Activated CD4-positive, alpha-beta memory T cell treated with anti-CD3 and anti-CD28 coated beads, Interleukin-2, amount 10 ng/mL, durations not matched to agents 7 days and 5 days (primary cell): ENCODE measurements around the gene VPS51. TPM values are rescaled to one million over a fixed set of nuclear protein-coding genes. Genes with fewer than 3 reads are reported as not detected.
A peak's percentile ranks its signal among the peaks of the same experiment; 100 is the strongest.

Experiments used
- CTCF ChIA-PET: fragments of 350-600 bp; sonication (Branson Sonifier 250); formaldehyde crosslinking; loops from one replicate; lab custom pipeline; 2021; ENCODE audit warnings: antibody characterized with exemption, inconsistent platforms; lab: Charles Lee
- POLR2A ChIA-PET: fragments of 350-600 bp; sonication (Branson Sonifier 250); formaldehyde crosslinking; loops from one replicate; lab custom pipeline; 2021; ENCODE audit warnings: antibody characterized with exemption; lab: Charles Lee
- DNase-seq: peaks from one replicate; pipeline ENCODE4 v3.0.0-alpha.2; 2020
- H3K27ac Mint-ChIP-seq: one replicate; pipeline ENCODE4 v1.8.0; 2021; ENCODE audit warnings: mild to moderate bottlenecking, mixed read lengths
- H3K27me3 Mint-ChIP-seq: one replicate; pipeline ENCODE4 v1.8.0; 2021; ENCODE audit warnings: mixed read lengths
- H3K36me3 Mint-ChIP-seq: one replicate; pipeline ENCODE4 v1.8.0; 2021; ENCODE audit warnings: low read depth, mixed read lengths
- H3K4me1 Mint-ChIP-seq: one replicate; pipeline ENCODE4 v1.8.0; 2021; ENCODE audit warnings: mixed read lengths
- H3K4me3 Mint-ChIP-seq: one replicate; pipeline ENCODE4 v1.8.0; 2021; ENCODE audit warnings: mild to moderate bottlenecking, mixed read lengths
- H3K9me3 Mint-ChIP-seq: one replicate; pipeline ENCODE4 v1.8.0; 2021; ENCODE audit warnings: mixed read lengths
- total RNA-seq, 2 experiments: library from RNA; stranded (reverse); gene quantifications; one replicate each; pipeline ENCODE4 v1.2.3, GENCODE V29; 2021

The VPS51 gene
- total RNA-seq = 100 to 1,000 TPM; 117 to 123 TPM

DNA sequence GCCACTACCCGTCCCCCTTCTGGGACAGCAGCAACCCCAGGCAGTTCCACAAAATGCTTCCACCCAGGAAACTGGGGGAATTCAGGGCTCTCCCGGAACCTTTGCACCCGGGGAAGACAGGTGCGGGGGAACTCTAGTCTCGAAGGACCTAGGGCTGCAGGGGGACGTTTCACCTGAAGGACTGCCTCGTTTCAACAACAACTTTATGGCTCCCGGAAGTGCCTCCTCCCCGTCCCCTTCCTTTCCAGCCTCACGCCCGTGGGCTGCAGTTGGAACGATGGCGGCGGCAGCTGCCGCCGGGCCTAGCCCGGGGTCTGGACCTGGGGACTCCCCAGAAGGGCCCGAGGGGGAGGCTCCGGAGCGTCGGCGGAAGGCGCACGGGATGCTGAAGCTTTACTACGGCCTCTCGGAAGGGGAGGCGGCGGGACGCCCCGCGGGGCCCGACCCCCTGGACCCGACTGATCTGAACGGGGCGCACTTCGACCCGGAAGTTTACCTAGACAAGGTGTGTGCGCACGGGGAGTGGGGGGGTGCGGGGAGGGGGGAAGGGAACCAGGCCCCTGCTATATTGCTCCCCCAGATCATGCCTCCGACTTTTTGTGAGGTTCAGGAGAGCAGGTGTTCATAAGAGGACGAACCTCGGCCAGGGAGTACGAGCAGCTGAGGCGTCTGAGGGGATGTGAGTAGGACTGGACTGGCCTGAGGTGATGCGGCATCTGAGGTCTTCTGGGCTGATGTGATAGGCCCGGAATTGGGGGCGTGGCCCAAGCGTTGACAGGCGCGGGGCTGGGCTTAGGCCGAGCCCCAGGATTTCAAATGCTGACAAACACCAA is at the start of gene VPS51:
Gene VPS51, plus strand, starts transcription at position 241 of the 833 bp plus-strand sequence. Its CDS starts 37 bp downstream, at position 278.
- ChIA-PET CTCF (interaction anchor here (1.1 to 6.8 kb wide), 6 partner anchors 13 to 82 kb away, joined by 3 to 89 read pairs (median 4); partner anchors contain the start of genes ARL2, FAU, MRPL49 and TM7SF2), POLR2A (interaction anchor here (0.8 to 6.2 kb wide), 25 partner anchors 9 to 517 kb away, joined by 3 to 83 read pairs (median 5); partner anchors contain the start of genes ARL2, CAPN1, CDCA5 and FAU)
- peak within 1 kb of the TSS; percentile 96 for H3K27ac Mint-ChIP-seq
- no peaks in the 10 kb centered on the region for H3K27me3 Mint-ChIP-seq
- H3K4me1 Mint-ChIP-seq = peaks cover 25% of the 10 kb centered on the region
- H3K36me3 Mint-ChIP-seq = peaks cover 10% of the 10 kb centered on the region
- no peaks in the 10 kb centered on the region for H3K9me3 Mint-ChIP-seq
- peak; percentile 91 for DNase-seq
- peak within 1 kb of the TSS; percentile 97 for H3K4me3 Mint-ChIP-seq

DNA sequence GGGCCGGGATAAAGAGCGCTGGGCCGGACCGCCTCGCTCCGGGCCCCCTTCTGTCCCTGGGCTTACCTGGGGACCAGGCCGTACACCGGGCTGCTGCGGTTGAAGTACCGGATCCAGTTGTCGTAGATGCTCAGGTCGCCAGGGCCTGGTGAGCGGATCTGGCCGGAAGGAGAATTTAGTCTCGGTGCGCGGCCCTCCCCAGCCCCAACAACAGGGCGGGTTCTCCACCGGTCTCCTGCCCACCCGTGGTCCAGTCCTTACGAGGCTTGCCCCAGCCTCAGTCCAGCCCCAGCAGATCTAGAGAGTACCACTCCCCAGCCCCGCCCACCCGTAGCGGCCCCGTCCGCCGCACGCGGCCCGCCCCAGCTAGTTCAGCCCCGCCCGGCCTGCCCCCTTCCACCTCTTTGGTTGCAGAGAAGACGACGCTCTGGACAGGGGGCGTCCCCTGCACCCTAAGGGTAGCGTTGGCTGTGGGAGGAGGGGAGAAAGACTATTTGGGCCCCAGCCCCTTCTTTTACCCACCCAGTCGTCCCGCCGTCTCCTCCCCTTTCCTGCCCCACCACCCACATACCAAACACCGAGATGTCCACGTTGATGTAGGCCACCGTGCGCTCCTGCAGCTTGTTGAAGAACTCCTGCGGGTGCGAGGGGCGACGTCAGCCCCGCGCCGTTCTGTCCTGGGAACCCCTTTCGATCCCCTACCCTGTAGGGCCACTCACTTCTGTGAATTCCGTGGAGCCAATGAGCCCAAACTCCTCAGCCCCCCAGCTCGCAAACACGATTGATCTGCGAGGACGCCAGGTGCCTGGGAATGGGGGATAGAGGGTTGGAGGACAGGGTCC is 48.2 kb upstream of the VPS51 start:
- CTCF ChIA-PET = interaction anchor here (1.5 kb wide), 1 partner anchor 20 kb away, joined by 3 read pairs; no protein-coding TSS in a partner anchor

DNA sequence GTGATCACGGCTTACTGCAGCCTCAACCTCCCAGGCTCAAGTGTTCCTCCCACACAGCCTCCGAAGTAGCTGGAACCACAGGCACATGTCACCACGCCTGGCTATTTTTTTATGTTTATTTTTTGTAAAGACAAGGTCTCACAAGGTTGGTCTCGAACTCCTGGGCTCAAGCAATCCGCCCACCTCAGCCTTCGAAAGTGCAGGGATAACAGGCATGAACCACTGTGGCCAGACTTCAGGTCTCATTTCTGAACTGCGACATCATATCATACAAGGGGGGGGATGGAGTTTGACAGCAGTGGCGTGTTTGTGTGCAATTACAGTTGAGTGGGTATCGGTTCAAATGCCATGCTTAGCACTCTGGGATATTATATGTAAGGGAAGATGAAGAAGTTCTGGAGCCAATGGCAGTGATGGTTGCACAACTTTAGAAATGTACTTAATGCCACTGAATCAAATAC is 44.6 kb upstream of the VPS51 start:
- no peak for DNase-seq
- Mint-ChIP-seq H3K36me3 (peaks cover 4% of the 10 kb centered on the region), H3K9me3 (no peaks in the 10 kb centered on the region), H3K27ac (no peak overlapping the region), H3K4me3 (no peak overlapping the region), H3K27me3 (no peaks in the 10 kb centered on the region), H3K4me1 (peaks cover 35% of the 10 kb centered on the region)
- CTCF ChIA-PET = no interaction called here
- POLR2A ChIA-PET = no interaction called here

More for the DNA sequence above, 48.2 kb upstream of the VPS51 start:
- peaks cover 22% of the 10 kb centered on the region for H3K36me3 Mint-ChIP-seq
- peaks cover 44% of the 10 kb centered on the region for H3K4me1 Mint-ChIP-seq
- POLR2A ChIA-PET = interaction anchor here (1.1 to 1.8 kb wide), 3 partner anchors 30 to 35 kb away, joined by 3 to 5 read pairs (median 4); partner anchors contain the start of gene ARL2
- no peaks in the 10 kb centered on the region for H3K9me3 Mint-ChIP-seq
- H3K27me3 Mint-ChIP-seq = no peaks in the 10 kb centered on the region
- H3K27ac Mint-ChIP-seq = peak overlapping the region; percentile 69
- peak overlapping the region; percentile 77 for H3K4me3 Mint-ChIP-seq
- DNase-seq = peak; percentile 28

DNA sequence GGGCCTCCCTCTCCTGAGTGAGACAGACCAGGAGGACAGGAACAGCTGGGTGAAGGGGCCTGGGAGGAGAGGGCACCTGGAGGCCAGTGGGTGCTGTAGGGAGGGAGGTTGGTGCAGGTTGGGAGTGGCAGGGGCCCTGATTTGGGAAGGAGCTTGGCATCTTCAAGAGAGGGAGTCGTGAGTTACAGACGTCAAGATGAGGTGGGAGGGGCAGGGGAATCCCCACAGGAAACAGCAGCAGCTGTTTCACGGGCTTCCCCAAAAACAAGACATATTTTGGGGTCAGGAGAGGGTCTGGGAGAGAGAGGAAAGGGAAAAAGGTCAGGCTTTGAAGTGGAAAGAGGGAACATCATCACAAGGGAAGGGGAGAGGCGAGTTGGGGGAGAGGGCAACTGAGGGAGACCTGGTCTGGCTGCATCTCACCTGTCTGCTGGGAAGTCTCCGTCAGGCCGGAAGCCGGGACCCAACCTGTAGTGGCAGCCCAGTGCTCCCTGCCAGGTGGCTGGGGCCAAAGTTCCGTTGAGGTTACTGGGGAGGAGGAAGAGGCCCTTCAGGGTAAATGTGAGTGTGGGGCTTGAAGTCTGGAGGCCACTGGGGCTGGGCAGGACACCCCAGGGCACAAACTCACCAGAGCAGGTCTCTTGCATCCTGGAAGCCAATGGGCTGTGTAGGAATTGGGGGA is 42.0 kb upstream of the VPS51 start:
- Mint-ChIP-seq H3K4me1 (peaks cover 19% of the 10 kb centered on the region), H3K9me3 (no peaks in the 10 kb centered on the region), H3K27ac (peak overlapping the region; percentile 59), H3K36me3 (no peaks in the 10 kb centered on the region), H3K27me3 (no peaks in the 10 kb centered on the region), H3K4me3 (no peak overlapping the region)
- CTCF ChIA-PET = no interaction called here
- POLR2A ChIA-PET = interaction anchor here (1.0 to 1.2 kb wide), 2 partner anchors 13 to 29 kb away, joined by 3 to 4 read pairs; partner anchors contain the start of gene SAC3D1
- no peak for DNase-seq

DNA sequence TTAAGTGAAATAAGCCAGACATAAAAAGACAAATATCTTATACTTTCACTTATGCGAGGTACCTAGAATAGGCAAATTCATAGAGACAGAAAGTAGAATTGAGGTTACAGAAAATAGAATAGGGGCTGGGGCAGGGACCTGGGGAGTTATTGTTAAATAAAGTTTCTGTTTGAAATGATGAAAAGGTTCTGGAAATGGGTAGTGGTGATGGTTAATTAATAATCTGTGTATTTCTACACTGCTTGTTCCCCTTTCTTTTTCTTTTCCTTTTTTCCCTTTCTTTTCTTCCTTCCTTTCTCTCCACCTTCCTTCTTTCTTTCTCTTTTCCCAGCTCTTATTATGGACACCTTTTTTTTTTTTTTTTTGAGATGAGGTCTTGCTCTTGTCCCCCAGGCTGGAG is 40.5 kb upstream of the VPS51 start:
- H3K27me3 Mint-ChIP-seq = no peaks in the 10 kb centered on the region
- H3K4me1 Mint-ChIP-seq = peaks cover 28% of the 10 kb centered on the region
- CTCF ChIA-PET = no interaction called here
- POLR2A ChIA-PET = no interaction called here
- H3K9me3 Mint-ChIP-seq = no peaks in the 10 kb centered on the region
- H3K4me3 Mint-ChIP-seq = no peak overlapping the region
- DNase-seq = no peak
- H3K27ac Mint-ChIP-seq = no peak overlapping the region
- H3K36me3 Mint-ChIP-seq = no peaks in the 10 kb centered on the region

DNA sequence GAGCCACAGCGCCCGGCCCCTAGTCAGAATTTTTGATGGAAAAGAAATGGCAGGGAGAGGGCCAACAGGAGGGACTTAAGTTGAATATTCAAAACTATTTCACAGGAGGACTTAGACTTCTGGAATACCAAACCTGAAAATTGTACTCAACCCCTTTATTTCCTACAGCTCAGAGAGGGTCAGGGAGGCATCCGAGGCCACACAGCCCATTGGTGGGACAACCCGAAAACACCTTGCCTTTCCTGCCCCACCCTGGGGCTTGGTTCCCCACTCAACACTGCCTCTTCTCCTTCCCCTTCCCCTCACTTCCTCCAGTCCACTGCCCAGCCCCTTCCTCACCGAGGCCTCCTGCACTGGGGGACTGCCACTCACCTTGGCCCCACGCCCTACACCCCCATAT is 39.0 kb upstream of the VPS51 start:
- H3K9me3 Mint-ChIP-seq = no peaks in the 10 kb centered on the region
- no peaks in the 10 kb centered on the region for H3K36me3 Mint-ChIP-seq
- H3K27me3 Mint-ChIP-seq = no peaks in the 10 kb centered on the region
- no peak overlapping the region for H3K27ac Mint-ChIP-seq
- no peak for DNase-seq
- POLR2A ChIA-PET = no interaction called here
- peaks cover 29% of the 10 kb centered on the region for H3K4me1 Mint-ChIP-seq
- H3K4me3 Mint-ChIP-seq = no peak overlapping the region
- CTCF ChIA-PET = no interaction called here

DNA sequence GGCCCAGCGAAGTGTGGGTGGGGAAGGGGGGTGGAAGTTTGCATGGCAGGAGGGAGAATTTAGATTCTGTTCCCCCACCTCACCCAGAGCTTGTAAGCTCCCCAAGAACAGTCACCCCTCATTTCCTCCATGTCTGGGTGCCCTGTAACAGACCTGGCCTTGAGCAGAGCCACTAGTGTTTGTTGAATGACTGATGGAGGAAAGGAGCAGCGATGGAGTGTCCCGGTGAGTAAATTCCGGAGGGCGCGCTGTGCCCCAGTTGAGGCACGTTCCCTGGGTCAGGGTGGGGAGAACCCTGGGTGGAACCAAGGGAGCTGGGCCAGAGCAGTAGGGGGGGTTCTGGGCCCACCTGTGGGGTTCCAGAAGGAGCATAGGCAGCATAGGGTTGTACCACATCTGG is 38.5 kb upstream of the VPS51 start:
- CTCF ChIA-PET = no interaction called here
- no peaks in the 10 kb centered on the region for H3K27me3 Mint-ChIP-seq
- no peak for DNase-seq
- no peak overlapping the region for H3K4me3 Mint-ChIP-seq
- H3K4me1 Mint-ChIP-seq = peaks cover 29% of the 10 kb centered on the region
- H3K9me3 Mint-ChIP-seq = no peaks in the 10 kb centered on the region
- POLR2A ChIA-PET = no interaction called here
- H3K27ac Mint-ChIP-seq = no peak overlapping the region
- no peaks in the 10 kb centered on the region for H3K36me3 Mint-ChIP-seq

DNA sequence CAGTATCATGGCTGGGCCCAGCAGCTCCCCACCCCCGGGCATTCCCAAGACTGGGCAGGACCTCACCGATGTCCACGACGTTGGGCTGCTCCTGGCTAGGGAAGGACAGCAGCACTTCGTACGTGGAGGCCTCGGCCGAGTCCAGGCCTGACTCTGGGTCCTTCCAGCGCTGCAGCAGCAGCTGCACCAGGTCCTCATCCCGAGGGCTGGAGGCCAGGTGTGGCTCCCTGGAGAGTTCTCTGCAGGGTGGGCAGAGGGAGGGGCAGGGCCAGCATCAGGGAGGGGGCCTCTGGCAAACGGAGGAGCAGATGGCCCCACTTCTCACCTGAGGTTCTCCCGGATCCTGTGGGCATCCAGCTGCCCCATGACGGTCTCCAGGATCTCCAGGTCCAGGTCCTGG is 38.0 kb upstream of the VPS51 start:
- Mint-ChIP-seq H3K27me3 (no peaks in the 10 kb centered on the region), H3K4me3 (no peak overlapping the region), H3K4me1 (peaks cover 27% of the 10 kb centered on the region), H3K27ac (no peak overlapping the region), H3K36me3 (no peaks in the 10 kb centered on the region), H3K9me3 (no peaks in the 10 kb centered on the region)
- CTCF ChIA-PET = no interaction called here
- no peak for DNase-seq
- POLR2A ChIA-PET = no interaction called here

DNA sequence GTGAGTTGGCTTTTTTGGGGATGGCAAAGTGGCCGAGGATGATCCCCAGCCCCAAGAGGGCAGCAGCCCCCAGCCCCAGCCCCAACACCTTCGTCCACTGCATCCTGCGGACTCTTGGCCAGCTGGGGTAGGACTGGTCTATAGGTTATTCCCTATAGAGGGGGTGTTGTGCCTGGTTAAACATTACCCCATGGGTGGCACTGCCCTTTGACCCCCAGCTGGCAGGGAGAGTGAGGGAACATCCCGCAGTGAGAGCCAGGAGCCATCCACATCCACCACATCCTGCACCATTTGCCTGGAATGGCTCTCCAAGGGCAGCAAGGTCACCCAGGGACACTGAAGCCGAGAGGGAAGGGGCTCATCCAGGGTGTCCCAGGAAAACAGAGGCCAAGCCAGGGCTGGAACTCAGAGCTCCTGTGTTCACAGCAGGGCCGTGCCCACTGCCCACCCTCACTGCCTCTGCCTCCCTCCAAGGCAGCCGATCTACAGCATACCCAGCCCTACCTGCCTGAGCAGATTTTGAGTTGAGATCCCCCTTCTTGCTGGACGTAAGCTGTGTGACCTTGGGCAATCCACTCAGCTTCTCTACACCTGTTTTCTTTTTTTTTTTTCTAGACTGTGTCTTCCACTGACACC is 37.5 kb upstream of the VPS51 start, which contains the start of gene NAALADL1:
Gene NAALADL1, minus strand, starts transcription at position 135 of the 636 bp plus-strand sequence. Its CDS starts 32 bp downstream, at position 103.
- POLR2A ChIA-PET = interaction anchor here (1.1 kb wide), 1 partner anchor 23 kb away, joined by 3 read pairs; no protein-coding TSS in a partner anchor
- DNase-seq = no peak
- CTCF ChIA-PET = interaction anchor here (1.4 kb wide), 1 partner anchor 214 kb away, joined by 3 read pairs; the partner anchor contains the start of gene CDC42BPG
- Mint-ChIP-seq H3K9me3 (no peaks in the 10 kb centered on the region), H3K27me3 (no peaks in the 10 kb centered on the region), H3K36me3 (no peaks in the 10 kb centered on the region), H3K27ac (no peak within 1 kb of the TSS), H3K4me3 (no peak within 1 kb of the TSS), H3K4me1 (peaks cover 23% of the 10 kb centered on the region)

DNA sequence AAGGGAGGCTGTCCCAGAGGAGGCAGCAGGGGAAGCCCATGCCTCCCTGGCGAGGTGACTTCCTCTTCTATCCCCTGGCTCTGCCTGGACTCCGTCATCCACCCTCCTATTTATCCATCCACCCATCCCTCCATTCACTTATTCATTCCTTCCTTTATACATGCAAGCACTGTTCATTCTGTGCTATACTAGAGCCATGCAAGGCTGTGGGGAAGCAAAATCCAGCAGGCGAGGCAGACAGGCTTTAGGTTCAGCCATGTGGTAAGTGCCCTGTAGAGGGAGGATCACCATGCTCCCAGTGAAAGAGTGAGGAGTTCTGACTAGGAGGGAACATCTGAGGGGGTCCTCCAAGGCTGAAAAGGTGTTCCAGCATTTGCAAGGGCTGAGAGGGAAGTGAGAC is 36.5 kb upstream of the VPS51 start:
- H3K27me3 Mint-ChIP-seq = no peaks in the 10 kb centered on the region
- no peak for DNase-seq
- CTCF ChIA-PET = interaction anchor here (1.4 kb wide), 1 partner anchor 215 kb away, joined by 3 read pairs; the partner anchor contains the start of gene CDC42BPG
- peaks cover 15% of the 10 kb centered on the region for H3K4me1 Mint-ChIP-seq
- H3K9me3 Mint-ChIP-seq = no peaks in the 10 kb centered on the region
- no peaks in the 10 kb centered on the region for H3K36me3 Mint-ChIP-seq
- no peak overlapping the region for H3K4me3 Mint-ChIP-seq
- POLR2A ChIA-PET = interaction anchor here (0.7 to 1.1 kb wide), 2 partner anchors 17 to 23 kb away, joined by 3 read pairs; no protein-coding TSS in a partner anchor
- H3K27ac Mint-ChIP-seq = no peak overlapping the region

DNA sequence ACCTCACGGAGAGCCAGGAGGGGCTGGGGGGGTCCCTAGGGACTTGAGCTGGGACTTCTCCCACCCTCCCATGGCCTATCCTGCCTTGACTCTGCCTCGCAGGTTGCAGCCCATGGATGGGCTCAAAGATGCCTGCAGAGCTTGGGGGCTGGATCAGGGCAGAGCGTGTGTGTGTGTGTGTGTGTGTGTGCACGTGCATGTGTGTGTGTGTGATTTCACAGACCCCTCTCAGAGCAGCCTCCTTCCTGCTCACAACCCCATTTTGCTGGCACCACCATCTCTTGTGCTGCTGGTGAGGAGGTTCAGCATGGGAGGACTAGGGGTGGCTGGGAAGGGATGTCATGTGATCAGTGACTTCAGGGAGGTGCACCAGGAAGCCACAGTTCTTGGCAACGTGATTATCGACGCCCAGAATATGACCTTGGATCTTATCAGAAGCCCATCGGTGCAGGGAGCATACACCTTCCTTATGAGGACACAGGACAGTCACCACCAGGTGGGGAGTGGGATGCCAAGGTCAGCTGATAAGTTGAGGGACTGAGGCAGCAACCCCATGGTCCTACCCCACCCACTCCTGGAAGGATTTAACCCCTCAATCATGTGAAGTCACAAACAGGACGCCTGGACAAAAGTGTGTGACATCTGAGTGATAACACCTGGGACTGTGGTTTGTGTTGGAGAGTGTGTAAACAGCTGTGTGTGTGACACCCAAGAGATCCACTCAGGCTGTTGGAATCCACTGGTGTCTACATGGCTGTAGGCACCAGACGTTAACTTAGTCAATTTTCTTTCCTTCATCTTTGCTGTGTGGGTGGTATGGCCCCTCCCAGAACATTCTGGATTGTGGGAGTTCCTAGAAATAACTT is 35.8 kb upstream of the VPS51 start:
- no peak overlapping the region for H3K4me3 Mint-ChIP-seq
- CTCF ChIA-PET = no interaction called here
- POLR2A ChIA-PET = interaction anchor here (0.7 kb wide), 1 partner anchor 17 kb away, joined by 3 read pairs; no protein-coding TSS in a partner anchor
- H3K36me3 Mint-ChIP-seq = no peaks in the 10 kb centered on the region
- no peaks in the 10 kb centered on the region for H3K9me3 Mint-ChIP-seq
- no peak for DNase-seq
- no peaks in the 10 kb centered on the region for H3K27me3 Mint-ChIP-seq
- peaks cover 15% of the 10 kb centered on the region for H3K4me1 Mint-ChIP-seq
- H3K27ac Mint-ChIP-seq = no peak overlapping the region
